Spleen (tissue), 11 donors: ENCODE data around the gene TPH1. TPM values are rescaled to one million over a fixed set of nuclear protein-coding genes. Genes with fewer than 3 reads are reported as not detected.

ENCODE experiments used
- DNase-seq: peaks from one replicate; pipeline ENCODE4 v3.0.0-alpha.2; 2020
- H3K27ac ChIP-seq, 8 donors: fragments of 200-600 bp; sonication (generic) in 7 of 8; 1 replicate in 4 of 8; 2 replicates in 4 of 8; pipeline versions ENCODE4 v1.5.0 to v1.8.0; 2016 to 2021; ENCODE audit warnings: inconsistent platforms in 4 of 8, mild to moderate bottlenecking in 4 of 8, moderate library complexity in 1 of 8
- H3K27me3 ChIP-seq, 7 donors: fragments of 200-600 bp; sonication (generic) in 6 of 7; replicated peaks in 1 of 7; 1 replicate in 4 of 7; 2 replicates in 3 of 7; pipeline versions ENCODE4 v1.5.0 to v1.8.0; 2016 to 2021; ENCODE audit warnings: inconsistent platforms in 3 of 7, mild to moderate bottlenecking in 1 of 7
- H3K36me3 ChIP-seq, 6 donors: fragments of 200-600 bp; sonication (generic) in 5 of 6; 1 replicate in 4 of 6; 2 replicates in 2 of 6; pipeline versions ENCODE4 v1.5.0 to v1.8.0; 2016 to 2021; ENCODE audit warnings: inconsistent platforms in 2 of 6
- H3K4me1 ChIP-seq, 6 donors: fragments of 200-600 bp; sonication (generic) in 5 of 6; 1 replicate in 3 of 6; 2 replicates in 3 of 6; pipeline versions ENCODE4 v1.5.0 to v1.8.0; 2016 to 2021; ENCODE audit warnings: inconsistent platforms in 3 of 6
- H3K4me3 ChIP-seq, 8 donors: fragments of 200-600 bp; sonication (generic) in 7 of 8; 1 replicate in 4 of 8; 2 replicates in 4 of 8; pipeline versions ENCODE4 v1.5.0 to v1.8.0; 2016 to 2021; ENCODE audit warnings: inconsistent platforms in 4 of 8, mild to moderate bottlenecking in 4 of 8, moderate library complexity in 2 of 8
- H3K9me3 ChIP-seq, 8 donors: fragments of 200-600 bp; sonication (generic) in 7 of 8; 1 replicate in 4 of 8; 2 replicates in 4 of 8; pipeline versions ENCODE4 v1.5.0 to v1.8.0; 2016 to 2021; ENCODE audit warnings: inconsistent platforms in 4 of 8
- CTCF ChIP-seq, 11 experiments: fragments of 200-600 bp in 7 of 11; fragments of 450-650 bp in 4 of 11; sonication (generic) in 4 of 11; IDR thresholded peaks in 8 of 11; conservative IDR thresholded peaks in 3 of 11; 1 replicate in 7 of 11; 2 replicates in 4 of 11; pipeline versions ENCODE4 v1.4.0 to v1.8.0; 2016 to 2021; ENCODE audit warnings: antibody characterized with exemption in 11 of 11, inconsistent platforms in 4 of 11, mild to moderate bottlenecking in 1 of 11
- POLR2A ChIP-seq, 3 donors: fragments of 450-650 bp; IDR thresholded peaks; one replicate each; pipeline ENCODE4 v1.5.1; 2017; ENCODE audit warnings: antibody characterized with exemption in 3 of 3, mild to moderate bottlenecking in 1 of 3
- POLR2AphosphoS5 ChIP-seq, 3 donors: sonication (generic); formaldehyde crosslinking; IDR thresholded peaks; one replicate each; pipeline ENCODE4 v1.5.1; 2017; ENCODE audit warnings: antibody characterized with exemption in 3 of 3
- WGBS, 5 donors: extraction: QIAGEN DNeasy Blood & Tissue Kit in 3 of 5; methylation state at CpG; one replicate each; pipeline versions ENCODE4 v1.1.5 to v1.1.7; 2013 to 2018; 5-methylcytosine and 5-hydroxymethylcytosine counted together
- intact Hi-C: fragments of 100-400 bp; cut with DNase I; formaldehyde crosslinking; loops from one replicate; pipeline ENCODE4 v1.15.0; 2023; ENCODE audit warnings: low total_unique reads
- polyA plus RNA-seq, 3 donors: library from polyadenylated mRNA; stranded (reverse); fragments of 200-250 nt; gene quantifications; one replicate each; pipeline ENCODE4 v1.2.1, GENCODE V29; 2013
- total RNA-seq, 7 donors: library from RNA; depleted of rRNA in 3 of 7; stranded (reverse); fragments of >200 nt in 3 of 7; fragmentation: NEBNext Ultra II Directional in 4 of 7; extraction: Animal tissue kit (Norgen Biotek cat#: 25700) in 4 of 7; gene quantifications; one replicate each; pipeline versions ENCODE4 v1.1.0 to v1.2.1, GENCODE V29; 2016 to 2021
- donor health status: healthy with polysubstance abuse.
- donor health status: DM: no; HTN: no; CAD: no; lungs with moderate emphysema.
- donor health status: DM: no; HTN: no; CAD: no.
- donor health status: Bipolar disorder and iron deficiency.
- donor health status: healthy.
- donor health status: DM: no; HTN: no; CAD: no.
- donor health status: DM: yes; HTN: yes; CAD: no.

The TPH1 gene
- total and polyA plus RNA-seq, 10 donors: 0.21 to 1.9 (median 0.88) TPM

GRCh38 chr11:18012906-18013781 lies 32.9 kb downstream of the TPH1 start, which contains the start of gene SERGEF:
TSS of gene SERGEF (minus strand) at chr11:18013047. CDS start at chr11:18013010, 37 bp downstream.
- intact Hi-C loops: loop anchor here (5.0 kb wide), 1 partner anchor 94 kb away; the partner anchor contains the start of gene SAAL1
- WGBS, 5 donors: 0 to 1% (median 1%) methylated on average over 54 to 93 of the region's 93 CpGs
- Histone ChIP-seq H3K9me3 (peaks cover 0 to 5% (median 0%) of the 10 kb centered on the region in 8 donors), H3K4me3 (peak within 1 kb of the TSS; percentile 51 to 93 (median 82)), H3K27me3 (no peaks in the 10 kb centered on the region), H3K27ac (peak within 1 kb of the TSS; percentile 75 to 92 (median 88)), H3K36me3 (no peaks in the 10 kb centered on the region), H3K4me1 (peaks cover 0 to 26% (median 16%) of the 10 kb centered on the region in 6 donors)
- DNase-seq: peak; percentile 99
- TF ChIP-seq POLR2AphosphoS5 (IDR thresholded peaks at IDR 0.05) (peak; percentile 93 to 96 (median 96)), CTCF (IDR thresholded peaks at IDR 0.05 in 8 of 11, conservative IDR thresholded peaks at IDR 0.05 in 3 of 11) (peak in 5 of 11 experiments; percentile 40 to 61 (median 48)), POLR2A (IDR thresholded peaks at IDR 0.05) (peak in 2 of 3 donors; percentile 64 to 81)

GRCh38 chr11:18012122-18012905 lies 33.8 kb downstream of the TPH1 start:
- intact Hi-C loops: loop anchor here (5.0 kb wide), 1 partner anchor 95 kb away; the partner anchor contains the start of gene SAAL1
- DNase-seq: no peak

GRCh38 chr11:18011633-18012032 lies 34.4 kb downstream of the TPH1 start:
- peak overlapping the region in 5 of 8 donors; percentile 87 to 92 (median 92) for H3K27ac ChIP-seq

More at GRCh38 chr11:18012122-18012905, 33.8 kb downstream of the TPH1 start:
- Histone ChIP-seq H3K27ac (peak overlapping the region; percentile 75 to 92 (median 88)), H3K4me1 (peaks cover 0 to 26% (median 16%) of the 10 kb centered on the region in 6 donors), H3K9me3 (peaks cover 0 to 5% (median 0%) of the 10 kb centered on the region in 8 donors), H3K4me3 (peak overlapping the region; percentile 51 to 93 (median 82)), H3K27me3 (no peaks in the 10 kb centered on the region), H3K36me3 (peaks cover 0 to 5% (median 0%) of the 10 kb centered on the region in 6 donors)
- TF ChIP-seq CTCF (IDR thresholded peaks at IDR 0.05 in 8 of 11, conservative IDR thresholded peaks at IDR 0.05 in 3 of 11) (no peak), POLR2A (IDR thresholded peaks at IDR 0.05) (no peak), POLR2AphosphoS5 (IDR thresholded peaks at IDR 0.05) (no peak)
- 16 to 29% (median 19%) methylated on average over 23 to 46 of the region's 46 CpGs for WGBS, 5 donors

More at GRCh38 chr11:18011633-18012032, 34.4 kb downstream of the TPH1 start:
- H3K4me1 ChIP-seq: peaks cover 0 to 26% (median 16%) of the 10 kb centered on the region in 6 donors
- DNase-seq: peak; percentile 76
- no peak for TF ChIP-seq POLR2AphosphoS5 (IDR thresholded peaks at IDR 0.05)
- no peak for TF ChIP-seq CTCF (IDR thresholded peaks at IDR 0.05 in 8 of 11, conservative IDR thresholded peaks at IDR 0.05 in 3 of 11)
- no peak for TF ChIP-seq POLR2A (IDR thresholded peaks at IDR 0.05)
- WGBS, 5 donors: 89 to 93% (median 91%) methylated on average over 8 of the region's 8 CpGs
- peak overlapping the region in 1 of 8 donors; percentile 92 for H3K4me3 ChIP-seq
- intact Hi-C loops: loop anchor here (5.0 kb wide), 1 partner anchor 96 kb away; the partner anchor contains the start of gene SAAL1
- no peaks in the 10 kb centered on the region for H3K27me3 ChIP-seq
- peaks cover 0 to 12% (median 3%) of the 10 kb centered on the region in 6 donors for H3K36me3 ChIP-seq
- peaks cover 0 to 5% (median 0%) of the 10 kb centered on the region in 8 donors for H3K9me3 ChIP-seq
